Esophagus muscularis mucosa (tissue), 3 donors: ENCODE measurements around the gene SSTR4.

Experiments
- CTCF ChIP-seq, 3 experiments: fragments of 200-600 bp in 2 of 3; fragments of 450-650 bp in 1 of 3; sonication (generic) in 2 of 3; IDR thresholded peaks; one replicate each; pipeline ENCODE4 v1.5.1; 2017 to 2019; ENCODE audit warnings: antibody characterized with exemption in 3 of 3, mild to moderate bottlenecking in 2 of 3, moderate library complexity in 1 of 3
- POLR2A ChIP-seq: fragments of 450-650 bp; IDR thresholded peaks from one replicate; pipeline ENCODE4 v1.6.1; 2017; ENCODE audit warnings: antibody characterized with exemption, moderate library complexity, mild to moderate bottlenecking, low read depth

- TF ChIP-seq POLR2A (no peak), CTCF (IDR thresholded peaks at IDR 0.05) (no peak)
These were observed 2.4 kb upstream of the SSTR4 start for GRCh38 chr20:23032750-23033078.
